ENCODE measurements around the gene AQR. TPM values are rescaled to one million over a fixed set of nuclear protein-coding genes. Genes with fewer than 3 reads are reported as not detected.

AQR gene
- polyA plus RNA-seq, 1 donor from 2014 or later, result 22.4 TPM

- H4K20me1 ChIP-seq (ENCODE audit: insufficient read depth), result no peaks in the 10 kb centered on the region
- H3F3A ChIP-seq (ENCODE audit: insufficient read depth, low read length, poor library complexity, severe bottlenecking), result no peaks in the 10 kb centered on the region
- no peak overlapping the region for H2AFZ ChIP-seq (ENCODE audit: low read depth, low read length)
- no peak overlapping the region for H3K4me2 ChIP-seq (ENCODE audit: low read length)
- H3K4me3 ChIP-seq (ENCODE audit: low read length), result no peak overlapping the region
- no peaks in the 10 kb centered on the region for H3K79me2 ChIP-seq (replicated peaks; ENCODE audit: insufficient read depth, low read length)
- H3K9me3 ChIP-seq (ENCODE audit: low read length), result no peaks in the 10 kb centered on the region
- H3K9ac ChIP-seq (ENCODE audit: low read length), result no peak overlapping the region
- H3K36me3 ChIP-seq (ENCODE audit: insufficient read depth, low read length), result peaks cover 6% of the 10 kb centered on the region
- no peaks in the 10 kb centered on the region for H3K27me3 ChIP-seq (ENCODE audit: insufficient read depth, low read depth, low read length)
- H3K27ac ChIP-seq (ENCODE audit: low read length), result no peak overlapping the region
- no peak for TF ChIP-seq MXI1 (conservative IDR thresholded peaks at IDR 0.05; ENCODE audit: poor library complexity, severe bottlenecking)
- no peak for TF ChIP-seq POLR2AphosphoS5 (IDR thresholded peaks at IDR 0.05)
- no peak for TF ChIP-seq RAD21 (conservative IDR thresholded peaks at IDR 0.05)
- no peak for TF ChIP-seq EP300 (conservative IDR thresholded peaks at IDR 0.05; ENCODE audit: poor library complexity, severe bottlenecking)
- no peak for TF ChIP-seq REST (IDR thresholded peaks at IDR 0.05; ENCODE audit: borderline replicate concordance)
- no peak for TF ChIP-seq TAF1 (IDR thresholded peaks at IDR 0.05; ENCODE audit: low read depth)
- H3K9me2 ChIP-seq (ENCODE audit: insufficient read depth, low read length), result no peaks in the 10 kb centered on the region
Measured at GRCh38 chr15:34904527-34904926, 65.0 kb downstream of the AQR start.

- TF ChIP-seq EP300 (conservative IDR thresholded peaks at IDR 0.05; ENCODE audit: poor library complexity, severe bottlenecking), result peak; percentile 47
- peak; percentile 43 for TF ChIP-seq POLR2AphosphoS5 (IDR thresholded peaks at IDR 0.05)
- no peak for TF ChIP-seq RAD21 (conservative IDR thresholded peaks at IDR 0.05)
- TF ChIP-seq REST (IDR thresholded peaks at IDR 0.05; ENCODE audit: borderline replicate concordance), result peak; percentile 48
- TF ChIP-seq, protein P1, sequence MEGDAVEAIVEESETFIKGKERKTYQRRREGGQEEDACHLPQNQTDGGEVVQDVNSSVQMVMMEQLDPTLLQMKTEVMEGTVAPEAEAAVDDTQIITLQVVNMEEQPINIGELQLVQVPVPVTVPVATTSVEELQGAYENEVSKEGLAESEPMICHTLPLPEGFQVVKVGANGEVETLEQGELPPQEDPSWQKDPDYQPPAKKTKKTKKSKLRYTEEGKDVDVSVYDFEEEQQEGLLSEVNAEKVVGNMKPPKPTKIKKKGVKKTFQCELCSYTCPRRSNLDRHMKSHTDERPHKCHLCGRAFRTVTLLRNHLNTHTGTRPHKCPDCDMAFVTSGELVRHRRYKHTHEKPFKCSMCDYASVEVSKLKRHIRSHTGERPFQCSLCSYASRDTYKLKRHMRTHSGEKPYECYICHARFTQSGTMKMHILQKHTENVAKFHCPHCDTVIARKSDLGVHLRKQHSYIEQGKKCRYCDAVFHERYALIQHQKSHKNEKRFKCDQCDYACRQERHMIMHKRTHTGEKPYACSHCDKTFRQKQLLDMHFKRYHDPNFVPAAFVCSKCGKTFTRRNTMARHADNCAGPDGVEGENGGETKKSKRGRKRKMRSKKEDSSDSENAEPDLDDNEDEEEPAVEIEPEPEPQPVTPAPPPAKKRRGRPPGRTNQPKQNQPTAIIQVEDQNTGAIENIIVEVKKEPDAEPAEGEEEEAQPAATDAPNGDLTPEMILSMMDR (IDR thresholded peaks at IDR 0.05; ENCODE audit: poor library complexity, severe bottlenecking), result no peak
- Histone ChIP-seq H3K9me2 (ENCODE audit: insufficient read depth, low read length) (no peaks in the 10 kb centered on the region), H3K27me3 (ENCODE audit: insufficient read depth, low read depth, low read length) (no peaks in the 10 kb centered on the region), H4K20me1 (ENCODE audit: insufficient read depth) (no peaks in the 10 kb centered on the region), H2AFZ (ENCODE audit: low read depth, low read length) (no peak overlapping the region), H3K27ac (ENCODE audit: low read length) (peak overlapping the region; percentile 6), H3K9me3 (ENCODE audit: low read length) (no peaks in the 10 kb centered on the region), H3K4me3 (ENCODE audit: low read length) (no peak overlapping the region), H3K4me2 (ENCODE audit: low read length) (no peak overlapping the region), H3K79me2 (replicated peaks; ENCODE audit: insufficient read depth, low read length) (no peaks in the 10 kb centered on the region), H3K9ac (ENCODE audit: low read length) (no peak overlapping the region), H3K36me3 (ENCODE audit: insufficient read depth, low read length) (no peaks in the 10 kb centered on the region), H3F3A (ENCODE audit: insufficient read depth, low read length, poor library complexity, severe bottlenecking) (no peaks in the 10 kb centered on the region)
Measured at GRCh38 chr15:34900748-34901147, 68.8 kb downstream of the AQR start.

All from neural cell (in vitro differentiated cells).